Type B pancreatic cell (in vitro differentiated cells): Measurements from ENCODE around the gene RAP1B. TPM values are rescaled to one million over a fixed set of nuclear protein-coding genes. Genes with fewer than 3 reads are reported as not detected.

ENCODE experiments used
- DNase-seq: peaks from one replicate; pipeline ENCODE4 v3.0.0; 2021; ENCODE audit warnings: mixed read lengths; ENCODE audit not compliant: unreplicated experiment; ENCODE audit errors: extremely low spot score
- H3K27ac Mint-ChIP-seq: 2 replicates; pipeline ENCODE4 v1.8.0; 2021; ENCODE audit warnings: mild to moderate bottlenecking, mixed read lengths
- H3K27me3 Mint-ChIP-seq: 2 replicates; pipeline ENCODE4 v1.8.0; 2021; ENCODE audit warnings: mixed read lengths
- H3K36me3 Mint-ChIP-seq: 2 replicates; pipeline ENCODE4 v1.8.0; 2021; ENCODE audit warnings: mixed read lengths
- H3K4me1 Mint-ChIP-seq: one replicate; pipeline ENCODE4 v1.8.0; 2021; ENCODE audit warnings: mixed read lengths; ENCODE audit not compliant: unreplicated experiment
- H3K4me3 Mint-ChIP-seq: 2 replicates; pipeline ENCODE4 v1.8.0; 2021; ENCODE audit warnings: mild to moderate bottlenecking, mixed read lengths
- H3K9me3 Mint-ChIP-seq: 2 replicates; pipeline ENCODE4 v1.8.0; 2021; ENCODE audit warnings: mixed read lengths
- total RNA-seq: library from RNA; stranded (reverse); gene quantifications from 2 replicates; pipeline ENCODE4 v1.2.1, GENCODE V29; 2021; ENCODE audit warnings: low replicate concordance
- TF ChIP-seq, protein P1 (sequence below): fragments of 200-600 bp; sonication (generic); conservative IDR thresholded peaks from 2 replicates; pipeline ENCODE4 v1.5.0; 2021; ENCODE audit warnings: antibody characterized with exemption, mild to moderate bottlenecking

Gene RAP1B
- total RNA-seq, 1 donor from 2014 or later = 110 TPM

DNA sequence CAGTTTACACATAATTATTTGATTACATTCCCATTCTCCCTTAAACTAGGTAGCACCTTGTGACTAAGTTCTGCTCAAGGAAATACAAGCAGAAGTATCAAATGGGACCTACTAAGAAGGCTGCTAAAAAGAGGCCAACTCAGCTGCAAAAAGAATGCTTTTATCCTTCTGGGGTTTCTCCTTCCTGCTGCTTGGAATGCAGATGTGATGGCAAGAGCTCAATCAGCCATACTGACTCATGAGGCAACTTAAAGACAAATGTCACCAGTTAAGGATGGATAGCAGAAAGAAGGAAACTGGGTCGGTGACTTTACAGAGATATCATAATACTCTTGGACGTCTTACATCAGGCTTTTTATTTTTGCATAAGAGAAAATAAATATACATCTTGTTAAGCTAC lies 38.0 kb upstream of the RAP1B start:
- Mint-ChIP-seq H3K9me3 (no peaks in the 10 kb centered on the region), H3K4me3 (no peak overlapping the region), H3K4me1 (no peaks in the 10 kb centered on the region), H3K27me3 (no peaks in the 10 kb centered on the region), H3K27ac (no peak overlapping the region), H3K36me3 (no peaks in the 10 kb centered on the region)
- no peak for DNase-seq
- TF ChIP-seq, protein P1, sequence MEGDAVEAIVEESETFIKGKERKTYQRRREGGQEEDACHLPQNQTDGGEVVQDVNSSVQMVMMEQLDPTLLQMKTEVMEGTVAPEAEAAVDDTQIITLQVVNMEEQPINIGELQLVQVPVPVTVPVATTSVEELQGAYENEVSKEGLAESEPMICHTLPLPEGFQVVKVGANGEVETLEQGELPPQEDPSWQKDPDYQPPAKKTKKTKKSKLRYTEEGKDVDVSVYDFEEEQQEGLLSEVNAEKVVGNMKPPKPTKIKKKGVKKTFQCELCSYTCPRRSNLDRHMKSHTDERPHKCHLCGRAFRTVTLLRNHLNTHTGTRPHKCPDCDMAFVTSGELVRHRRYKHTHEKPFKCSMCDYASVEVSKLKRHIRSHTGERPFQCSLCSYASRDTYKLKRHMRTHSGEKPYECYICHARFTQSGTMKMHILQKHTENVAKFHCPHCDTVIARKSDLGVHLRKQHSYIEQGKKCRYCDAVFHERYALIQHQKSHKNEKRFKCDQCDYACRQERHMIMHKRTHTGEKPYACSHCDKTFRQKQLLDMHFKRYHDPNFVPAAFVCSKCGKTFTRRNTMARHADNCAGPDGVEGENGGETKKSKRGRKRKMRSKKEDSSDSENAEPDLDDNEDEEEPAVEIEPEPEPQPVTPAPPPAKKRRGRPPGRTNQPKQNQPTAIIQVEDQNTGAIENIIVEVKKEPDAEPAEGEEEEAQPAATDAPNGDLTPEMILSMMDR = no peak

DNA sequence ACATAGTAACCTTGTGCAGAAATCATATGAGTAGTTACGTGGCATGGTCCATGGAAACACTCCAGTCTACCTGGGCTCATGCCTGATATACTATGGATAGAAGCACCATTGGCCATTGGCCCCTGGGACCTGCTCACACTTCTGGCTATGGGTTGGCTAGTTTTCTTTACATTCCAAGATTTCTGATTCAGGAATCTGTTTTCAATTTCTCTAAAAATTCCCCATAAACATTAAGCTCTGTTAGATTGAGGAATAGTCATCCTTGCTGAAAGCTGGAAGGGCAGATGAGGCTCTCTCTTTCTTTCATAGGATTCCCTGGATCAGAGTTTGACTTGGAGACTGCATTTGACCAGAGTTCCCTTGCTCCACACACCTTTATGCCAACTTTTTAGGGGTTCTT lies 37.3 kb upstream of the RAP1B start:
- no peak for DNase-seq
- no peaks in the 10 kb centered on the region for H3K36me3 Mint-ChIP-seq
- TF ChIP-seq, protein P1 = no peak

DNA sequence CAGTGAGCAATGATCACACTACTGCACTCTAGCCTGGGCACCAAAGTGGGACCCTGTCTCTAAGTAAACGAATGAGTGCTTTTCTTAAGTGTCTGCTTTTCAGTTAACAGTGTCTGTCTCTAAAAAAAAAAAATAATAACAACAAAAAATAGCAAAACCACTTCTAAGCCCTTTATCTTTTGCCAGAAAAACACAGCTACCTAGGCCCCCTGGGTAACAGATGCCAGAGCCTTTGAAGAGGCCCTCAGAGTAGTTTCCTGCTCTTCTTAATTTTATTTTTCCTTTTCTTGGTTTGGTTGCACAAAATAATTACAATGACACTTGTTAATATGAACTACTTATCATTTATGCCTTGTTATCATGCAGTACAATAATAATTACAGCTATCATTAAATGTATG lies 32.8 kb upstream of the RAP1B start:
- Mint-ChIP-seq H3K4me3 (no peak overlapping the region), H3K9me3 (no peaks in the 10 kb centered on the region), H3K27me3 (no peaks in the 10 kb centered on the region), H3K36me3 (no peaks in the 10 kb centered on the region), H3K27ac (no peak overlapping the region), H3K4me1 (no peaks in the 10 kb centered on the region)
- TF ChIP-seq, protein P1 = no peak
- DNase-seq = no peak

More for the DNA sequence above, 37.3 kb upstream of the RAP1B start:
- Mint-ChIP-seq H3K9me3 (no peaks in the 10 kb centered on the region), H3K4me1 (no peaks in the 10 kb centered on the region), H3K4me3 (no peak overlapping the region), H3K27ac (no peak overlapping the region), H3K27me3 (no peaks in the 10 kb centered on the region)

DNA sequence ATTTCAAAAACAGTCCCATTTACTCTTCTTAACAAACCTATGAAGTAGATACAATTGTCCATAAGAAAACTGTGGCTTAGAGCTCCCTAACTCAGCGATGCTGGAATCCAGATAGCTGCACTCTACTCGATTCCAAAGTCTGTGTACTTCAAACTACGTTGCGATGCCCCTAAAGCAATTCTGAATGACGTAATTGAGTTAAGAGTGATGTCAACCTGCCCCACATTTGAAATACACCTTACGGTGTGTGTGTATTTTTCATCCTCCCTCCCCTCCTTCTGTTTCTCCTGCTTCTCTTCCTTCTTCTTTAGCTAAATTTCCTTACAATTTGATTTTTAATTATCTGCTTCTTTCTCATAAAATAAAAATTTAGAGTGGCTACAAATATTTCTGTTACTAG lies 31.9 kb upstream of the RAP1B start:
- Mint-ChIP-seq H3K27ac (no peak overlapping the region), H3K4me3 (no peak overlapping the region), H3K9me3 (no peaks in the 10 kb centered on the region), H3K36me3 (no peaks in the 10 kb centered on the region), H3K4me1 (no peaks in the 10 kb centered on the region), H3K27me3 (no peaks in the 10 kb centered on the region)
- DNase-seq = no peak
- TF ChIP-seq, protein P1 = no peak

DNA sequence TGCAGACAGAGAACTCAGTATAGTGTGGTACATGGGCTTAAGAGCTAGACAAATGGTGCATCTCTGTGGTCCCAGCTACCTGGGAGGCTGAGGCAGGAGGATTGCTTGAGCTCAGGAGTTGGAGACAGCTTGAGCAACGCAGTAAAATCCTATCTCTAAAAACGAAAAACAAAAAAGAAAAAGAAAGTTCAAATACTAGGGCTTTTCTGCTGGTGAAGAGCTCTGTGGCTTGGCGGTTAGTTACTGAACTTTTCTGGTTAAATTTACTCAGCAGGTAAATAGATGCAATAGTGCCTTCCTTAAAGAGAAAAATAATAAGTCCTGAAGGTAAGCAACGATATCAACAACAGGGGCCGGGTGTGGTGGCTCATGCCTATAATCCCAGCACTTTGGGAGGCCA lies 31.4 kb upstream of the RAP1B start:
- Mint-ChIP-seq H3K9me3 (no peaks in the 10 kb centered on the region), H3K4me3 (no peak overlapping the region), H3K27me3 (no peaks in the 10 kb centered on the region), H3K27ac (no peak overlapping the region), H3K36me3 (no peaks in the 10 kb centered on the region), H3K4me1 (no peaks in the 10 kb centered on the region)
- DNase-seq = no peak
- TF ChIP-seq, protein P1 = no peak

DNA sequence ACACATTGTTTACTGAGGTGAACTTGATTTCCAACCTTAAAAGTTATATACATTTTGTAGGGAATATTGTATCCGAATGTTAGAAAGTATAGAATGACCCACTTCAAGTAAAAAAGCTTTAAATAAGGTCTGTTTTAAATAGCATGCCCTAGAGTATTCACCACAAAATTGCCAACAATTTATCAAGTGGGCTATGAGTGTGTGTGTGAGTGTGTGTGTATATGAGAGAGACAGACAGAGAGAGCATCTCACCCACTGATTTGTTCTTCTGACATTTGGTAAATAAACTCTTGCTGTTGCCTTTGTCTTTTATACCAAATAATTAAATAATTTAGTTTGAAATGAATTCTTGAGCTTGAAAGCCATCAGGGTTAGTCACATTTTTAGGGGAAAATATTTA lies 29.8 kb upstream of the RAP1B start:
- Mint-ChIP-seq H3K4me3 (no peak overlapping the region), H3K4me1 (peaks cover 4% of the 10 kb centered on the region), H3K27ac (no peak overlapping the region), H3K27me3 (no peaks in the 10 kb centered on the region), H3K9me3 (no peaks in the 10 kb centered on the region), H3K36me3 (no peaks in the 10 kb centered on the region)
- TF ChIP-seq, protein P1 = no peak
- no peak for DNase-seq
